Lower lobe of right lung (tissue), 2 donors: Measurements from ENCODE around the gene CEMIP2. TPM values are rescaled to one million over a fixed set of nuclear protein-coding genes. Genes with fewer than 3 reads are reported as not detected.

Experiments used
- ATAC-seq, 2 donors: fragments of 200-7000 bp; cut with Tn5 transposase; one replicate each; pipeline ENCODE4 v1.9.1; 2020 to 2022; ENCODE audit warnings: mild to moderate bottlenecking in 2 of 2, moderate library complexity in 2 of 2
- DNase-seq: peaks from one replicate; pipeline ENCODE4 v3.0.0-alpha.2; 2020
- H3K27ac ChIP-seq: fragments of 200-600 bp; one replicate; pipeline ENCODE4 v1.8.0; 2022
- H3K27me3 ChIP-seq: fragments of 200-600 bp; one replicate; pipeline ENCODE4 v1.8.0; 2022; ENCODE audit warnings: low read depth
- H3K36me3 ChIP-seq: fragments of 200-600 bp; one replicate; pipeline ENCODE4 v1.8.0; 2022; ENCODE audit warnings: mild to moderate bottlenecking
- H3K4me1 ChIP-seq: fragments of 200-600 bp; one replicate; pipeline ENCODE4 v1.8.0; 2022
- H3K4me3 ChIP-seq: fragments of 200-600 bp; one replicate; pipeline ENCODE4 v1.8.0; 2022; ENCODE audit warnings: mild to moderate bottlenecking
- H3K9me3 ChIP-seq: fragments of 200-600 bp; one replicate; pipeline ENCODE4 v1.8.0; 2022
- intact Hi-C: fragments of 100-400 bp; cut with DNase I; formaldehyde crosslinking; loops from one replicate; pipeline ENCODE4 v1.11.0; 2022
- total RNA-seq: library from RNA; stranded (reverse); fragmentation: NEBNext Ultra II Directional; extraction: Animal tissue kit (Norgen Biotek cat#: 25700); gene quantifications from one replicate; pipeline ENCODE4 v1.2.1, GENCODE V29; 2021
- TF ChIP-seq, protein P1 (sequence below): fragments of 200-600 bp; IDR thresholded peaks from one replicate; pipeline ENCODE4 v1.8.0; 2022; ENCODE audit warnings: antibody characterized with exemption, mild to moderate bottlenecking
- donor health status: DM: no; HTN: yes; CAD: no; lungs with severe emphysema.

CEMIP2 gene
- total RNA-seq, 1 donor from 2014 or later = 152 TPM

DNA sequence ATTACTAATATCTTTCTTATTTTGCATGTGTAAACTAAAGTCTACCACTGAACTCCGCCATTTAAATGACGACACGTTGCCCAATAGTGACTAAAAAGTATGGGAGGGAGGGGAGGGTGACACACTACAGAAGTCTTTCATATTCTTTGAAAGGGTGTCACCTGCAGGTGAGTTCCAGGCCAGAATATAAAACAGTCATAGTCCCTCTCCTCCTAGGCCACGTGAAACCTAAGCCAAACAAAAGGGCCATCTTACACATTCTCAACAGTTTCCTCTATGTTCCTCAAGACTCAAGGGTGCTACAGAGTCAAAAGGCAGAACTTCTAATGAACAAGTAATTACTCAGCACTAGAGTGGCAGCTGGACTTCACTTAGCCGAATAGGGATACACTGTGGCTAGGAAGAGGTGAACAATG lies 6.4 kb downstream of the CEMIP2 start:
- Histone ChIP-seq H3K4me3 (no peak overlapping the region), H3K27me3 (no peaks in the 10 kb centered on the region), H3K27ac (no peak overlapping the region), H3K36me3 (no peaks in the 10 kb centered on the region), H3K9me3 (no peaks in the 10 kb centered on the region), H3K4me1 (peaks cover 83% of the 10 kb centered on the region)
- DNase-seq (no peak), ATAC-seq (peak; percentile 81 to 90)
- TF ChIP-seq, protein P1, sequence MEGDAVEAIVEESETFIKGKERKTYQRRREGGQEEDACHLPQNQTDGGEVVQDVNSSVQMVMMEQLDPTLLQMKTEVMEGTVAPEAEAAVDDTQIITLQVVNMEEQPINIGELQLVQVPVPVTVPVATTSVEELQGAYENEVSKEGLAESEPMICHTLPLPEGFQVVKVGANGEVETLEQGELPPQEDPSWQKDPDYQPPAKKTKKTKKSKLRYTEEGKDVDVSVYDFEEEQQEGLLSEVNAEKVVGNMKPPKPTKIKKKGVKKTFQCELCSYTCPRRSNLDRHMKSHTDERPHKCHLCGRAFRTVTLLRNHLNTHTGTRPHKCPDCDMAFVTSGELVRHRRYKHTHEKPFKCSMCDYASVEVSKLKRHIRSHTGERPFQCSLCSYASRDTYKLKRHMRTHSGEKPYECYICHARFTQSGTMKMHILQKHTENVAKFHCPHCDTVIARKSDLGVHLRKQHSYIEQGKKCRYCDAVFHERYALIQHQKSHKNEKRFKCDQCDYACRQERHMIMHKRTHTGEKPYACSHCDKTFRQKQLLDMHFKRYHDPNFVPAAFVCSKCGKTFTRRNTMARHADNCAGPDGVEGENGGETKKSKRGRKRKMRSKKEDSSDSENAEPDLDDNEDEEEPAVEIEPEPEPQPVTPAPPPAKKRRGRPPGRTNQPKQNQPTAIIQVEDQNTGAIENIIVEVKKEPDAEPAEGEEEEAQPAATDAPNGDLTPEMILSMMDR = no peak
- intact Hi-C loops = loop anchor here (10.0 kb wide), 1 partner anchor 157 kb away; no protein-coding TSS in a partner anchor

DNA sequence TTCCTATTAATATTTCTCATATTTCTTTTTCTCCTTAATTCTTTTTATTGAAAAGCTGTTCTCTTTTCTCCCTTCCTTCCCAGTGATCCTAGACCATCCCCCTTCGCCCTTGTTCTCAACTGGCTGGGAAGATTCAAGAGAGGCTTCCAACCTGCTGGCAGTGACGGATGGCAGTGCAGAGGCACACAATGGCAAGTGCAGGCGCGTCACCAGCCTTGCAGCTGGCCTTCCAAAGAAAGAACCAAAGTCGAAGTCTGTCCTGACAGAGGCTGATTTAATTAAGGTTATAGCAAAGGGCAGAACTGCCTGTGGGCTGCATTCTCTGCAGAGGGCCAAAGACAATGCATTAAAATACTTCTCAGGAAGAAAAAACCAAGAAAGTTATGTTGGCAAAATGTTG lies 7.4 kb downstream of the CEMIP2 start:
- no peak for DNase-seq
- no peaks in the 10 kb centered on the region for H3K9me3 ChIP-seq
- peak overlapping the region; percentile 7 for H3K4me3 ChIP-seq
- no peak for ATAC-seq
- H3K27me3 ChIP-seq = no peaks in the 10 kb centered on the region
- no peak overlapping the region for H3K27ac ChIP-seq
- no peaks in the 10 kb centered on the region for H3K36me3 ChIP-seq
- TF ChIP-seq, protein P1 = no peak
- intact Hi-C loops = loop anchor here (10.0 kb wide), 1 partner anchor 156 kb away; no protein-coding TSS in a partner anchor
- H3K4me1 ChIP-seq = peaks cover 78% of the 10 kb centered on the region

DNA sequence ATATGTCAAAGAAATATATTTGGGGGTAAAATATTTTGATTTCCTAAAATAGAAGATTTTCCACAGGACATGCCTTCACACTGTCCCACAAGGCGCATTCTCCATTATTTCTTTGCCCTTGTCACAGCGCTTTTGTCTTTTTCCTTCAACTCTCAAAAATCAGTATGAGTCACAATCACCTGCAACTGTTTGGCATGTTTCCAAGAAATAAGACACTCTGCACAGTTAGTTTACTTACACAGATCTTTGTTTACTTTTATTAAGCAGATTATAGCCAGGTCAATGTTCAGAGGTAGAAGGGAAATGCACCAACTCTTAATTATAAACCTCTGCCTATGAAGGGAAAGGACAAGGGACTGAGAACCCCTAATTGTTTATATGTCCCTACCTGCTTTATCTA lies 9.5 kb downstream of the CEMIP2 start:
- TF ChIP-seq, protein P1 = no peak
- no peaks in the 10 kb centered on the region for H3K27me3 ChIP-seq

DNA sequence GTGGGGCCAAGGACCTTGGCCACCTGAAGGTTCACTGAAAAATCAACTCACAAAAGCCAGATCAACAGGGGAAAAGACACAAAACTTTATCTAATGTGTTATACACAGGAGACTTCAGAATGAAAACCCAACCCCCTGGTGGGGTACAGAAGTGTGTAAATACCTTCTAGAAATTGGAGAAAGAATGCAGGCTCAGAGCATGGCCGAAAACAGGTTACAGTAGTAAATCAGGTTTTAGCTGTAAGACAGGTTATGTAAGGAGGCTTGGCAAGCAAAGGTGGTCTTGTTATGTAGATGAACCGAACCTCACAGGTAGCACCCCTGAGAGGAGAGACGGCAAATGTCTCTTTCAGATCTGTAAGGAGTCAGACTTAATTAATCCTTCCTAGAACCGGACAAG lies 10.0 kb downstream of the CEMIP2 start:
- ATAC-seq (peak; percentile 9 to 20), DNase-seq (no peak)
- H3K27me3 ChIP-seq = no peaks in the 10 kb centered on the region
- no peaks in the 10 kb centered on the region for H3K9me3 ChIP-seq
- intact Hi-C loops = no loop called here
- no peaks in the 10 kb centered on the region for H3K36me3 ChIP-seq
- no peak overlapping the region for H3K27ac ChIP-seq
- H3K4me1 ChIP-seq = peaks cover 52% of the 10 kb centered on the region
- peak overlapping the region; percentile 1 for H3K4me3 ChIP-seq
- TF ChIP-seq, protein P1 = no peak

More for the DNA sequence above, 9.5 kb downstream of the CEMIP2 start:
- Histone ChIP-seq H3K4me3 (peak overlapping the region; percentile 1), H3K27ac (no peak overlapping the region), H3K4me1 (peaks cover 57% of the 10 kb centered on the region), H3K36me3 (no peaks in the 10 kb centered on the region), H3K9me3 (no peaks in the 10 kb centered on the region)
- ATAC-seq = peak in 1 of 2 donors; percentile 38
- DNase-seq = no peak
- intact Hi-C loops = no loop called here

DNA sequence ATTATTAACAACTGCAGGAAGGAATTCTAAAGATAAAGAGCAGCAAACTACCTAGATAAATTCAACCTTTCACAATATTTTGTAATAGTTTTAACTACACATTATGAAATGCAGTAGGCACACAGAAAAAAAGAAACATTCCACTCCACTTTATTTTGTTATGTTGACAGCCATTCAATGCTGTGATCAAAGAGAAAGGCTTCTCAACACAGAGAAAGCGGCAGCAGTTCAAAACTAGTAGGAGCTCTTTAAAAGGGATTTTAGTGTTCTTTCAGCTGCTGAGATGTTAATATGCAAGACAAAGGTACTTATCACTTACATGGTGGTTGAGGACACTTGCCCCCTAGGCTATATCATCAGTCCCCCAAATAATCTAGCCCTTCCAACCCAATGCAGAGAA lies 11.6 kb downstream of the CEMIP2 start:
- H3K27ac ChIP-seq = no peak overlapping the region
- TF ChIP-seq, protein P1 = no peak
- intact Hi-C loops = no loop called here
- ATAC-seq (peak in 1 of 2 donors; percentile 15), DNase-seq (no peak)
- no peak overlapping the region for H3K4me3 ChIP-seq
- peaks cover 41% of the 10 kb centered on the region for H3K4me1 ChIP-seq
- no peaks in the 10 kb centered on the region for H3K36me3 ChIP-seq
- H3K27me3 ChIP-seq = no peaks in the 10 kb centered on the region
- H3K9me3 ChIP-seq = no peaks in the 10 kb centered on the region
